H1 (cell line): ENCODE results near the gene OSBPL3. TPM values are rescaled to one million over a fixed set of nuclear protein-coding genes. Genes with fewer than 3 reads are reported as not detected.
A peak's percentile ranks its signal among the peaks of the same experiment; 100 is the strongest.

Experiments used
- CTCF ChIA-PET: fragments of 300-600 bp; sonication (Branson Sonifier 250); formaldehyde crosslinking; loops from one replicate; lab custom pipeline; 2021; ENCODE audit not compliant: partially characterized antibody; lab: Charles Lee
- POLR2A ChIA-PET: fragments of 300-600 bp; sonication (Branson Sonifier 250); formaldehyde crosslinking; loops from one replicate; lab custom pipeline; 2021; ENCODE audit warnings: inconsistent platforms; ENCODE audit not compliant: partially characterized antibody; lab: Charles Lee
- DNase-seq, 2 experiments: peaks; one replicate each; pipeline versions ENCODE4 v3.0.0 to v3.0.0-alpha.2; 2010 to 2022; ENCODE audit warnings: low spot score in 2 of 2, low read depth in 1 of 2, mixed read lengths in 1 of 2
- FAIRE-seq: peaks from 2 replicates; lab custom pipeline; 2011; peaks lifted over from hg19 to GRCh38; lab: Jason Lieb, UNC
- H2AFZ ChIP-seq: 2 replicates; pipeline ENCODE4 v1.8.1; 2012; ENCODE audit warnings: low read length, inconsistent platforms
- H2AK5ac ChIP-seq: 2 replicates; pipeline ENCODE4 v1.6.1; 2013; ENCODE audit warnings: low read depth, low read length
- H2BK120ac ChIP-seq: replicated peaks from 2 replicates; pipeline ENCODE3; 2013; ENCODE audit warnings: low read depth, low read length, inconsistent platforms
- H2BK12ac ChIP-seq: 2 replicates; pipeline ENCODE4 v1.6.1; 2013; ENCODE audit warnings: low read depth, low read length
- H2BK15ac ChIP-seq: 2 replicates; pipeline ENCODE4 v1.6.1; 2013; ENCODE audit warnings: low read length
- H2BK20ac ChIP-seq: 2 replicates; pipeline ENCODE4 v1.6.1; 2013; ENCODE audit warnings: low read length
- H2BK5ac ChIP-seq: 2 replicates; pipeline ENCODE4 v1.6.1; 2013; ENCODE audit warnings: low read depth, low read length
- H3K14ac ChIP-seq: 2 replicates; pipeline ENCODE4 v1.6.1; 2013; ENCODE audit warnings: inconsistent platforms; ENCODE audit not compliant: insufficient read length
- H3K18ac ChIP-seq: 2 replicates; pipeline ENCODE4 v1.6.1; 2013; ENCODE audit warnings: low read length; ENCODE audit errors: extremely low read depth
- H3K23ac ChIP-seq: 2 replicates; pipeline ENCODE4 v1.6.1; 2013; ENCODE audit warnings: inconsistent platforms; ENCODE audit not compliant: insufficient read length
- H3K23me2 ChIP-seq: 2 replicates; pipeline ENCODE4 v1.6.1; 2013; ENCODE audit warnings: low read depth, low read length
- H3K27ac ChIP-seq: 2 replicates; pipeline ENCODE4 v1.6.1; 2011; ENCODE audit warnings: low read depth, low read length, inconsistent platforms
- H3K27me3 ChIP-seq, 4 experiments: replicated peaks in 1 of 4; 1 replicate in 1 of 4; 2 replicates in 3 of 4; pipeline versions ENCODE4 v1.6.1 to v1.8.1; 2011 to 2013; ENCODE audit warnings: low read length in 3 of 4, mild to moderate bottlenecking in 3 of 4, inconsistent platforms in 2 of 4, mixed read lengths in 2 of 4, moderate library complexity in 1 of 4; ENCODE audit not compliant: control insufficient read depth in 3 of 4, insufficient read depth in 3 of 4; ENCODE audit errors: extremely low read depth in 1 of 4
- H3K36me3 ChIP-seq, 4 experiments: 2 replicates each; pipeline versions ENCODE4 v1.6.1 to v1.8.1; 2011 to 2013; ENCODE audit warnings: mild to moderate bottlenecking in 4 of 4, low read length in 3 of 4, moderate library complexity in 2 of 4, control low read depth in 1 of 4, inconsistent platforms in 1 of 4; ENCODE audit not compliant: insufficient read depth in 4 of 4, control insufficient read depth in 2 of 4
- H3K4ac ChIP-seq: replicated peaks from 2 replicates; pipeline ENCODE3; 2013; ENCODE audit warnings: low read length, low read depth, mixed read lengths, inconsistent platforms; ENCODE audit not compliant: insufficient read length
- H3K4me1 ChIP-seq, 4 experiments: replicated peaks in 1 of 4; 1 replicate in 1 of 4; 2 replicates in 3 of 4; pipeline versions ENCODE4 v1.6.1 to v1.8.1; 2011 to 2013; ENCODE audit warnings: low read length in 3 of 4, inconsistent platforms in 2 of 4, mixed read lengths in 1 of 4; ENCODE audit not compliant: insufficient read depth in 4 of 4, control insufficient read depth in 3 of 4
- H3K4me2 ChIP-seq, 2 experiments: 2 replicates each; pipeline versions ENCODE4 v1.6.1 to v1.8.1; 2011 to 2013; ENCODE audit warnings: low read depth in 2 of 2, low read length in 2 of 2, control low read depth in 1 of 2, inconsistent platforms in 1 of 2, mild to moderate bottlenecking in 1 of 2; ENCODE audit not compliant: insufficient read depth in 1 of 2
- H3K4me3 ChIP-seq, 4 experiments: fragments of 200-600, 300-600 bp in 1 of 4; sonication (generic), shearing (Covaris generic), sonication (Bioruptor Twin) in 1 of 4; 2 replicates each; pipeline versions ENCODE4 v1.5.1 to v1.8.1; 2011 to 2016; ENCODE audit warnings: low read length in 4 of 4, low read depth in 3 of 4, control low read depth in 2 of 4, inconsistent platforms in 2 of 4, mild to moderate bottlenecking in 2 of 4, mixed read lengths in 1 of 4, moderate library complexity in 1 of 4; ENCODE audit not compliant: insufficient read depth in 2 of 4; ENCODE audit errors: extremely low read depth in 1 of 4
- H3K56ac ChIP-seq: replicated peaks from 2 replicates; pipeline ENCODE3; 2013; ENCODE audit warnings: low read depth, mild to moderate bottlenecking, mixed read lengths, low read length, inconsistent platforms; ENCODE audit not compliant: insufficient read length
- H3K79me1 ChIP-seq: 2 replicates; pipeline ENCODE4 v1.6.1; 2013; ENCODE audit warnings: low read depth, low read length, control low read depth
- H3K79me2 ChIP-seq, 2 experiments: 2 replicates each; pipeline versions ENCODE4 v1.6.1 to v1.8.1; 2012 to 2013; ENCODE audit warnings: low read length in 2 of 2, mild to moderate bottlenecking in 2 of 2, inconsistent platforms in 1 of 2; ENCODE audit not compliant: insufficient read depth in 2 of 2, control insufficient read depth in 1 of 2
- H3K9ac ChIP-seq, 4 experiments: replicated peaks in 1 of 4; 1 replicate in 1 of 4; 2 replicates in 3 of 4; pipeline versions ENCODE4 v1.6.1 to v1.8.1; 2011 to 2013; ENCODE audit warnings: low read depth in 3 of 4, low read length in 3 of 4, control low read depth in 2 of 4, mild to moderate bottlenecking in 2 of 4, moderate library complexity in 2 of 4, inconsistent platforms in 1 of 4; ENCODE audit errors: extremely low read depth in 1 of 4
- H3K9me3 ChIP-seq, 2 experiments: 2 replicates each; pipeline versions ENCODE4 v1.6.1 to v1.8.1; 2012 to 2013; ENCODE audit warnings: mild to moderate bottlenecking in 2 of 2, moderate library complexity in 2 of 2, control low read depth in 1 of 2, inconsistent platforms in 1 of 2, low read depth in 1 of 2, low read length in 1 of 2, mixed read lengths in 1 of 2; ENCODE audit not compliant: insufficient read depth in 2 of 2
- H4K20me1 ChIP-seq, 2 experiments: replicated peaks in 1 of 2; 2 replicates each; pipeline versions ENCODE3 to v1.8.1; 2011 to 2013; ENCODE audit warnings: inconsistent platforms in 2 of 2, low read length in 2 of 2, mild to moderate bottlenecking in 1 of 2; ENCODE audit not compliant: insufficient read depth in 2 of 2, control insufficient read depth in 1 of 2
- H4K5ac ChIP-seq: 2 replicates; pipeline ENCODE4 v1.6.1; 2013; ENCODE audit warnings: low read length, low read depth, mixed read lengths, inconsistent platforms; ENCODE audit not compliant: insufficient read length
- H4K8ac ChIP-seq: 2 replicates; pipeline ENCODE4 v1.8.0; 2013; ENCODE audit warnings: mild to moderate bottlenecking, moderate library complexity, low read length, inconsistent platforms; ENCODE audit not compliant: insufficient read depth; ENCODE audit errors: extremely low read depth
- H4K91ac ChIP-seq: replicated peaks from 2 replicates; pipeline ENCODE3; 2013; ENCODE audit warnings: low read length, mixed read lengths, inconsistent platforms; ENCODE audit not compliant: insufficient read length
- BRCA1 ChIP-seq: IDR thresholded peaks from 2 replicates; pipeline ENCODE4 v1.6.1; 2012; ENCODE audit warnings: low read depth, low read length, improper control_type of control experiment
- WGBS, 2 experiments: shearing (Covaris generic) in 1 of 2; methylation state at CpG; one replicate each; pipeline versions ENCODE4 v1.1.6 to v1.1.7; 2013 to 2015; ENCODE audit warnings: low lambda C conversion rate in 2 of 2, mixed read lengths in 2 of 2, inconsistent platforms in 1 of 2, low coverage in 1 of 2, missing lambda C conversion rate in 1 of 2; ENCODE audit not compliant: insufficient replicate concordance in 2 of 2, insufficient coverage in 1 of 2, insufficient read length in 1 of 2; ENCODE audit errors: extremely low coverage in 1 of 2, missing lambda C conversion rate in 1 of 2; 5-methylcytosine and 5-hydroxymethylcytosine counted together
- polyA plus RNA-seq, 7 experiments: library from polyadenylated mRNA; depleted of rRNA in 3 of 7; stranded (reverse) in 5 of 7; unstranded in 2 of 7; fragments of >200 nt in 5 of 7; fragments of 200-250 nt in 2 of 7; gene quantifications; 1 replicate in 5 of 7; 2 replicates in 1 of 7; 4 replicates in 1 of 7; pipeline versions ENCODE4 v1.2.1 to v1.2.3, GENCODE V29; 2011 to 2013; ENCODE audit warnings: missing spikeins in 2 of 7, mixed read lengths in 2 of 7
- total RNA-seq: library from RNA; stranded (reverse); fragmentation: NEBNext Ultra II Directional; extraction: Animal tissue kit (Norgen Biotek cat#: 25700); gene quantifications from 2 replicates; pipeline ENCODE4 v1.2.1, GENCODE V29; 2021

The OSBPL3 gene
- total and polyA plus RNA-seq, 2 of the 8 experiments (the other 6 are each of a cell fraction or from before 2014, with no cell fraction given) = 2.8 to 13.9 TPM

GRCh38 chr7:24916463-24917040 is 63.4 kb downstream of the OSBPL3 start:
- no peak for TF ChIP-seq BRCA1
- Histone ChIP-seq H3K4me1 (peaks cover 0 to 7% (median 4%) of the 10 kb centered on the region in 4 experiments; a peak in 4 of 7 replicates), H2BK20ac (no peak overlapping the region), H3K56ac (no peak overlapping the region), H3K27ac (no peak overlapping the region), H2AFZ (no peak overlapping the region), H3K4me3 (peak overlapping the region in 1 of 4 experiments; percentile 26; a peak in 1 of 8 replicates), H2BK120ac (no peak overlapping the region), H4K5ac (no peak overlapping the region), H3K9ac (no peak overlapping the region), H2AK5ac (no peak overlapping the region), H4K20me1 (no peaks in the 10 kb centered on the region), H4K8ac (no peak overlapping the region), H2BK5ac (no peak overlapping the region), H3K14ac (no peak overlapping the region), H3K18ac (no peak overlapping the region), H3K4me2 (peak overlapping the region in 1 of 2 experiments; percentile 36; a peak in 1 of 4 replicates), H3K9me3 (no peaks in the 10 kb centered on the region), H3K36me3 (no peaks in the 10 kb centered on the region), H3K23ac (no peak overlapping the region), H2BK12ac (no peak overlapping the region), H3K79me1 (no peaks in the 10 kb centered on the region), H3K27me3 (no peaks in the 10 kb centered on the region), H4K91ac (no peak overlapping the region), H2BK15ac (no peak overlapping the region), H3K23me2 (no peaks in the 10 kb centered on the region), H3K4ac (no peak overlapping the region), H3K79me2 (0 out of 4 replicates have a peak, but pooled peaks cover 0 to 2% of the 10 kb centered on the region in 2 experiments)
- FAIRE-seq (peak; percentile 58), DNase-seq (no peak)
- 39% methylated on average over 4 of the region's 4 CpGs; no CpG with 5 or more reads in 1 of the 2 experiments for WGBS, 2 experiments
- CTCF ChIA-PET = interaction anchor here (0.8 to 1.4 kb wide), 4 partner anchors 8 to 65 kb away, joined by 3 to 6 read pairs (median 3); no protein-coding TSS in a partner anchor
- POLR2A ChIA-PET = no interaction called here
